ENCODE results near the gene STK4.

DNA sequence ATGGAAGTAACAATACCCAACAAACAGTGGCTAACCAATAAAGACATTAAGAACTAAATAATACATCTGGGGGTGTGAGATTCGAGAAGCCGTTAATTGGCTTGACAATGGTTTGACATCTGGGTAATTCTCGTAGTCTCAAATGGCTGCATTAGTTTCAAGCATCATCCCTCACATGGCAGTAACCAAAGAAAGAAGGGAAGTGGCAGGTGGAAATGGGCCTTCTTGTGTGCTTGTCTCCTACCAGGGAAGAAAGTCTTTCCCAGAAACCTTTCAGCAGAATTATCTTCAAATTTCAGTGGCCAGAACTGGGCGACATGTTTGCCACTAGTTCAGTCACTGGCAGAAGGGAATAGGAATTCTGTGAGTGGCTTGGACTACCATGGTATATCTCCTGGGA lies 10.4 kb downstream of the STK4 start:
- TF ChIP-seq, protein P1, sequence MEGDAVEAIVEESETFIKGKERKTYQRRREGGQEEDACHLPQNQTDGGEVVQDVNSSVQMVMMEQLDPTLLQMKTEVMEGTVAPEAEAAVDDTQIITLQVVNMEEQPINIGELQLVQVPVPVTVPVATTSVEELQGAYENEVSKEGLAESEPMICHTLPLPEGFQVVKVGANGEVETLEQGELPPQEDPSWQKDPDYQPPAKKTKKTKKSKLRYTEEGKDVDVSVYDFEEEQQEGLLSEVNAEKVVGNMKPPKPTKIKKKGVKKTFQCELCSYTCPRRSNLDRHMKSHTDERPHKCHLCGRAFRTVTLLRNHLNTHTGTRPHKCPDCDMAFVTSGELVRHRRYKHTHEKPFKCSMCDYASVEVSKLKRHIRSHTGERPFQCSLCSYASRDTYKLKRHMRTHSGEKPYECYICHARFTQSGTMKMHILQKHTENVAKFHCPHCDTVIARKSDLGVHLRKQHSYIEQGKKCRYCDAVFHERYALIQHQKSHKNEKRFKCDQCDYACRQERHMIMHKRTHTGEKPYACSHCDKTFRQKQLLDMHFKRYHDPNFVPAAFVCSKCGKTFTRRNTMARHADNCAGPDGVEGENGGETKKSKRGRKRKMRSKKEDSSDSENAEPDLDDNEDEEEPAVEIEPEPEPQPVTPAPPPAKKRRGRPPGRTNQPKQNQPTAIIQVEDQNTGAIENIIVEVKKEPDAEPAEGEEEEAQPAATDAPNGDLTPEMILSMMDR (IDR thresholded peaks at IDR 0.05; ENCODE audit: poor library complexity, severe bottlenecking), result no peak
- no peak for TF ChIP-seq POLR2AphosphoS5 (IDR thresholded peaks at IDR 0.05)
- TF ChIP-seq SMC3 (conservative IDR thresholded peaks at IDR 0.05; ENCODE audit: poor library complexity), result no peak
- TF ChIP-seq, protein P2, sequence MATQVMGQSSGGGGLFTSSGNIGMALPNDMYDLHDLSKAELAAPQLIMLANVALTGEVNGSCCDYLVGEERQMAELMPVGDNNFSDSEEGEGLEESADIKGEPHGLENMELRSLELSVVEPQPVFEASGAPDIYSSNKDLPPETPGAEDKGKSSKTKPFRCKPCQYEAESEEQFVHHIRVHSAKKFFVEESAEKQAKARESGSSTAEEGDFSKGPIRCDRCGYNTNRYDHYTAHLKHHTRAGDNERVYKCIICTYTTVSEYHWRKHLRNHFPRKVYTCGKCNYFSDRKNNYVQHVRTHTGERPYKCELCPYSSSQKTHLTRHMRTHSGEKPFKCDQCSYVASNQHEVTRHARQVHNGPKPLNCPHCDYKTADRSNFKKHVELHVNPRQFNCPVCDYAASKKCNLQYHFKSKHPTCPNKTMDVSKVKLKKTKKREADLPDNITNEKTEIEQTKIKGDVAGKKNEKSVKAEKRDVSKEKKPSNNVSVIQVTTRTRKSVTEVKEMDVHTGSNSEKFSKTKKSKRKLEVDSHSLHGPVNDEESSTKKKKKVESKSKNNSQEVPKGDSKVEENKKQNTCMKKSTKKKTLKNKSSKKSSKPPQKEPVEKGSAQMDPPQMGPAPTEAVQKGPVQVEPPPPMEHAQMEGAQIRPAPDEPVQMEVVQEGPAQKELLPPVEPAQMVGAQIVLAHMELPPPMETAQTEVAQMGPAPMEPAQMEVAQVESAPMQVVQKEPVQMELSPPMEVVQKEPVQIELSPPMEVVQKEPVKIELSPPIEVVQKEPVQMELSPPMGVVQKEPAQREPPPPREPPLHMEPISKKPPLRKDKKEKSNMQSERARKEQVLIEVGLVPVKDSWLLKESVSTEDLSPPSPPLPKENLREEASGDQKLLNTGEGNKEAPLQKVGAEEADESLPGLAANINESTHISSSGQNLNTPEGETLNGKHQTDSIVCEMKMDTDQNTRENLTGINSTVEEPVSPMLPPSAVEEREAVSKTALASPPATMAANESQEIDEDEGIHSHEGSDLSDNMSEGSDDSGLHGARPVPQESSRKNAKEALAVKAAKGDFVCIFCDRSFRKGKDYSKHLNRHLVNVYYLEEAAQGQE (IDR thresholded peaks at IDR 0.05; ENCODE audit: borderline replicate concordance), result no peak
